Activated CD8-positive, alpha-beta memory T cell treated with anti-CD3 and anti-CD28 coated beads, Interleukin-2, amount 50 U/mL, for 4 hours (primary cell): ENCODE measurements around the gene PTPRCAP.
"Not testable (repeated sequence)": the region's sequence is repeated elsewhere in the genome, so short reads cannot be mapped to it uniquely, and the experiment has no call there.

Source experiments
- DNase-seq: peaks from one replicate; pipeline ENCODE4 v3.0.0-alpha.2; 2020

Gene PTPRCAP

GRCh38 chr11:67437082-67437808 is at the start of gene PTPRCAP:
Gene PTPRCAP (minus strand): TSS chr11:67437682. CDS start chr11:67437619, 63 bp downstream.
- peak; percentile 69 for DNase-seq

DNA sequence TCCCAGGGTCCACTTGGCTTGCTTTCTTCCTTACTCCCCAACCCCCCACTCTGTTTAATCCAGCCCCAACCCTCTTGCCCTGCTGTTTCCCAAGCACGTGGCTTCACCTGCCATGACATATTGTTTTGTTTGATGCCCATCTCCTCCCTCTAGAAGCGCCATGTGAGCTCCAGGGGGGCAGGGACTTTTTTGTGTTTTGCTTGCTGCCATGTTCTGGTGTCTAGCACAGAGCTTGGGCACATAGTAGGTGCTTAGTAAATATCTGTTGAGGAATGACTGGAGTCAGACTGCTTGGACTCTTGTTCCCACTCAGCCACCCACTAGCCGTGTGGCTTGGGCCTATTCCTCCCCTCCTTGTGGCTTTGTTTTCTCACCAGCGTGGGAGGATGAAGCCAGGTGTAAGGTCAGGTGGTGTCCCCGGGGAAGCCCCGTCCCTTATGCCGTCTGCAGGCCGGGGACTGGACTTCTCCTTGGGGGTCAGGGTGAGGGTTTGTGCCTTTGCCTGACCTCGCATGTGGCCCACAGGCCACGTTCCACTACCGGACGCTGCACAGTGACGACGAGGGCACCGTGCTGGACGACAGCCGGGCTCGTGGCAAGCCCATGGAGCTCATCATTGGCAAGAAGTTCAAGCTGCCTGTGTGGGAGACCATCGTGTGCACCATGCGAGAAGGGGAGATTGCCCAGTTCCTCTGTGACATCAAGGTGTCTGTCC is 49.2 kb upstream of the PTPRCAP start:
- DNase-seq = no peak

DNA sequence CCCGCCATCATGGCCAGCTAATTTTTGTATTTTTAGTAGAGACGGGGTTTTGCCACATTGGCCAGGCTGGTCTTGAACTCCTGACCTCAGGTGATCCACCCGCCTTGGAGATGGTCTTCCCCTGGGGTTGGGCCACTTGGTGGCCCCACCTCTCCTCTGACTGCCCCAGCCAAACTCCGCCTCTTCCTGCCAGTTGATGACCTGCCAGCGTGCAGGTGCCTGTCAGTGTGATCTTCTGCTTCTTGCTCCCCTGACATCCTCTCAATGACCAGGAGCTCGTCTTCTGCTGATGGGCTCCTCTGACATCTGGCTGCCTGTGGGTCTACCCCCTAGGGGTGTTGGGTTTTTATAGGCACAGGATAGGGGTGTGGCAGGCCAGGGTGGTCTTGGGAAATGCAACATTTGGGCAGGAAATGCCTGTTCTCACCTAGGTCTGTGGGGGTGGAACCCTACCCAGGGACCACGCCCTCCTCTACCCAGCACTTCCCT is 48.4 kb upstream of the PTPRCAP start:
- DNase-seq = not testable (repeated sequence)

GRCh38 chr11:67484847-67485311 is 47.4 kb upstream of the PTPRCAP start:
- DNase-seq = peak; percentile 60

- DNase-seq = no peak
These were observed 46.6 kb upstream of the PTPRCAP start for GRCh38 chr11:67483831-67484665.

- peak; percentile 96 for DNase-seq
These were observed 45.6 kb upstream of the PTPRCAP start, which contains the start of gene AIP for GRCh38 chr11:67482827-67483798. Gene AIP (plus strand): TSS chr11:67483026. CDS start chr11:67483159, 133 bp downstream.

- no peak for DNase-seq
These were observed 44.9 kb upstream of the PTPRCAP start for GRCh38 chr11:67482275-67482826.

DNA sequence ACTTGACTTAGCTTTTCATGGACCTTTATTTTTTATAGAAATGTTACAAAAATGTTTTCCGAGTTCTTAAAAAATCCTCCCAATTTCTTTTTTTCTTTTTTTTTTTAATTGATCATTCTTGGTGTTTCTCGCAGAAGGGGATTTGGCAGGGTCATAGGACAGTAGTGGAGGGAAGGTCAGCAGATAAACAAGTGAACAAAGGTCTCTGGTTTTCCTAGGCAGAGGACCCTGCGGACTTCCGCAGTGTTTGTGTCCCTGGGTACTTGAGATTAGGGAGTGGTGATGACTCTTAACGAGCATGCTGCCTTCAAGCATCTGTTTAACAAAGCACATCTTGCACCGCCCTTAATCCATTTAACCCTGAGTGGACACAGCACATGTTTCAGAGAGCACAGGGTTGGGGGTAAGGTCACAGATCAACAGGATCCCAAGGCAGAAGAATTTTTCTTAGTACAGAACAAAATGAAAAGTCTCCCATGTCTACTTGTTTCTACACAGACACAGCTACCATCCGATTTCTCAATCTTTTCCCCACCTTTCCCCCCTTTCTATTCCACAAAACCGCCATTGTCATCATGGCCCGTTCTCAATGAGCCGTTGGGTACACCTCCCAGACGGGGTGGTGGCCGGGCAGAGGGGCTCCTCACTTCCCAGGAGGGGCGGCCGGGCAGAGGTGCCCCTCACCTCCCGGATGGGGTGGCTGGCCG is 40.0 kb upstream of the PTPRCAP start:
- DNase-seq = not testable (repeated sequence)

DNA sequence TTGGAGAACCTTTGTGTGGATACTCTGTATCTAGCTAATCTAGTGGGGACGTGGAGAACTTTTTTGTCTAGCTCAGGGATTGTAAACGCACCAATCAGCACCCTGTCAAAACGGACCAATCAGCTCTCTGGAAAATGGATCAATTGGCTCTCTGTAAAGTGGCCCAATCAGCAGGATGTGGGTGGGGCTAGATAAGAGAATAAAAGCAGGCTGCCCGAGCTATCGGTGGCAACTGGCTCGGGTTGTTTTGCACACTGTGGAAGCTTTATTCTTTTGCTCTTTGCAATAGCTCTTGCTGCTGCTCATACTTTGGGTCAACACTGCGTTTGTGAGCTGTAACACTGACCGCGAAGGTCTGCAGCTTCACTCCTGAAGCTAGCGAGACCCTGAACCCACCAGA is 39.2 kb upstream of the PTPRCAP start:
- not testable (repeated sequence) for DNase-seq

GRCh38 chr11:67472882-67473281 is 35.4 kb upstream of the PTPRCAP start:
- DNase-seq = no peak

- no peak for DNase-seq
These were observed 33.0 kb upstream of the PTPRCAP start for GRCh38 chr11:67470337-67471002.

DNA sequence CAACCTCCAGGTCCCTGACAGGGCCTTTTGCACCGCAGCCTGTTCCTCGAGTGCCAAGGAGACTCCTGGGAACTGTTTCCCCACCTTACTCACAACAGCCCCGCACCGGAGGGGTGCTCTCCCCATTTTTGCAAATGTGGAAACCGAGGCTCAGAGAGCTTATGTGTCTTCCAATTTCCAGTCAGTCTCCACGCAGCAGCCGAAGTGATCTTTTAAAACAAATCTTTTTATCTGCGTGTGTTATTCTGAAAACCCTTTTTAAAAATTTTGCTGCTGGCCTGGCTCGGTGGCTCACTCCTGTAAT is 32.0 kb upstream of the PTPRCAP start:
- DNase-seq = no peak

DNA sequence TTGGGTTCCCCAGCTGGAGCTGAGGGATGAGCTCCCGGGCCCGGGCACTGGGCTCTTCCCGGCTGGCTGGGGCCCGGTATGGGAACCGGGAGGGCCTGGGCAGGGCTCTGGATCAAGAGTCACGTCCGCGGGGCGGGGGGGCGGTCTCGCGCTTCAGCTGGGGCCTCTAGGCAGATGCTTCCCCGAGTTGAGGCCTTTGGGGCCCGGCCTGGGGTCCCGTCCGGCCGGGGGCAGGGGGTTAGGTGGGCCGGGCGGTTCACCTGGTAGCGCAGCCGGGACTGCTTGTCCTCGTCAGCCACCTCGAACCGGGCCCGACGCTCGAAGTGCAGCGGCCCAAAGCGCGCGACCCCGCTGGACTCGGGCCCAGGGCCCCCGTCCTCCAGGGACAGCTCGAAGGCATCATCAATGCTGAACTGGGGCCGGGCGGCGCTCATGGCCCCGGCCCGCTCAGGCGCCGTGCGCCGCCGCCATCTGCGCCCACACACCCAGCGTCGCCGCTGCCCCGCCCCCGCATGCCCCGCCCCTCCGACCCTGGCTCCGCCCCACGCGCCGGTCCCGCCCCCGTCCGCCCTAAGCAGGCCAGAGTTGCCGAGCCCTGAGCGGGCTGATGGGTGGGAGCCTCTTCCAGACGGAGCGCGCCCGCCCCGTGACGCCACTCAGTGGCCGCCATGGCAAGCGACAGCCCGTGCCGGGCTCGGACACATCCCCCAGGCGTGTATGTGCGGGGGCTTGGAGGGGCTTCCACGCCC is 31.5 kb upstream of the PTPRCAP start, which contains the start of gene TMEM134:
Gene TMEM134, minus strand, starts transcription at position 493 of the 749 bp plus-strand sequence. Its CDS starts 59 bp downstream, at position 434.
- peak; percentile 90 for DNase-seq

- no peak for DNase-seq
These were observed 30.9 kb upstream of the PTPRCAP start for GRCh38 chr11:67468456-67468758.

- no peak for DNase-seq
These were observed 30.6 kb upstream of the PTPRCAP start for GRCh38 chr11:67468056-67468455.

DNA sequence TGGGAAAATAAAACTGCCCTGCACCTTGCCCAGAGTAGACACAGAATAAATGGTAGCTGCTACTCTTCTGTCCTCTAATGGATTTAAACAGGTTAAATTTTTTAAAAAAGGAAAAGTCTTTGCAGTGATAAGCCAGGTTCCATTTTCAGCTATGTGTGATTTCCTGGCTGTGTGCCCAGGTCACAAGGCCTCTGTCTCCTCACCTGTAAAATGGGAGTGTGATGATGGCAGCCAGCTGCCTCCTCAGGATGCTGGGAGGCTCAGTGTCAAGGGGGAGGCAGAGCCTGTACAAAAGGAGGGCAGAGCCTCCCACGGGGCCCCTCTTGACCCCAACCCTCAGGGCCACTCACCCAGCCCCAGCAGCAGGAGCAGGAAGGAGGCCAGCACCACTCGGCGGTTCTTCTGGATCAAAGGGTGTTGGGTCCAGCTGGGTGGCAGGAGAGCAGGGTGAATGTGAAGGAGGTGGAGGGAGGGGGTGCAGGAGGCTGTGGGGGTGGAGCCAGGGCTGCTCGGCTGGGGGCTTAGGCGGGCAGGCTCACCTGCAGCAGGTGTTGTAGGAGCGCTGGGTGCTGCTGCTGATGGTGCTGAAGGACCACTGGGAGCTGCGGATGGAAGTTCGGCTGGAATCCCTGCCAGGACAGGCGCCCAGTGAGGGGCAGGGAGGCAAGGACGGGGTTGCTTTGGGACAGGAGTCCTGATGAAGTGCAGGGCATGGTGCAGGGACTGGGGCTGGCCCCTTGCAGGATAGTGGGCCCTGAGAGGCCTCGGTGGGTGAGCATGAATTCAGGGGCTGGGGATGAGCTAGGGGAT is 29.7 kb upstream of the PTPRCAP start:
- DNase-seq = no peak

DNA sequence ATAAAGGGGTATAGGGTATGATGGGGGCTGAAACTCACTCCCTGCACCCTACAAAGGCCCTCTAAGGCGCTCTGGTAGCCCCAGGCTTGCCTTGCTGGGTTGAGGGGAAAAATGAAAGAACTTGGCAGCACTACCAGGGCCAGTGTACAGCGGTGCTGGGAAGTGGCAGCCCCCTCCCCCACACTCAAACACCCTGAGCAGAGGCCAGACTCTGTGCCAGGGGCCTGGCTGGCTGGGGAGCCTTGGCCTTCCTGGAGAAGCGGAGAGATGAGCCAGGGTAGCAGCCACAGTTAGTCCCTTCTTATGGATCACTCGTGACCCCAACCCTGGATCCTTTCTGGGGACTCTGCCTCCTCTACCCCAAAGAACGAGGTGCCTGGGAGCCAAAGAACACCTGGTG is 28.9 kb upstream of the PTPRCAP start:
- DNase-seq = no peak

DNA sequence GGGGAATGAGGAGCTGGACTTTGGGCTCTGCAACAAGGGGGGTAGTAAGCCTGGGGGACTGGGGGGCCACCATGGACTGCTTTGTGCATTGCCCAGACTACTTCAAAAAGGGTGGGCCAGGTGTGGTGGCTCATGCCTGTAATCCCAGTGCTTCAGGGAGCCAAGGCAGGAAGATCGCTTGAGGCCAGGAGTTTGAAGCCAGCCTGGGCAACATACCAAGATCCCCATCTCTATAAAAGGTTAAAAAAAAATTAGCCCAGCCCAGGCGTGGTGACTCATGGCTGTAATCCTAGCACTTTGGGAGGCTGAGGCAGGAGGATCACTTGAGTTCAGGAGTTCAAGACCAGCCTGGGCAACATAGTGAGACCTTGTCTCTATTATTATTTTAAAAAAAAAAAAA is 28.0 kb upstream of the PTPRCAP start:
- not testable (repeated sequence) for DNase-seq

DNA sequence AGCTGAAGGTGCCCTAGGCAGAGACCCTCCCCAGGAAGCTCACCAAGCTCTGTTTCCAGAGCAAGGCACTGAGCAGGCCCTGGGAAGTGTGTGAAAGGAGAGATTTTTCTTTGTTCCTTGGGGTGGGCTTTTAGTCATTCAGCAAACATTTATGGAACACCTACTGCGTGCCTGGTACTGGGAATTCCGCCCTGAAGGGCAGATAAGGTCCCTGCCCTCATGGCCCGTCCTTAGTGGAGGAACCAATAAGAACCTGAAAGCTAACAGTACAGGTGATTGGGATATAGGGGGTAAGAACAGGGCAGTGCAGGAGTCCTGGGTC is 27.7 kb upstream of the PTPRCAP start:
- no peak for DNase-seq
